Mucosa of stomach (tissue), 1 donor: ENCODE results near the gene SECISBP2L.
A peak's percentile ranks its signal among the peaks of the same experiment; 100 is the strongest.

Experiments
- H3K27me3 ChIP-seq: one replicate; pipeline ENCODE4 v1.7.0; 2013; ENCODE audit warnings: mild to moderate bottlenecking, low read length; ENCODE audit not compliant: control insufficient read depth, insufficient read depth
- H3K36me3 ChIP-seq: one replicate; pipeline ENCODE4 v1.7.0; 2013; ENCODE audit warnings: low read length; ENCODE audit not compliant: control insufficient read depth, insufficient read depth
- H3K4me1 ChIP-seq: one replicate; pipeline ENCODE4 v1.7.0; 2013; ENCODE audit warnings: mild to moderate bottlenecking, low read length; ENCODE audit not compliant: control insufficient read depth, insufficient read depth
- H3K4me3 ChIP-seq: one replicate; pipeline ENCODE4 v1.7.0; 2013; ENCODE audit warnings: low read length
- H3K9ac ChIP-seq: one replicate; pipeline ENCODE4 v1.7.0; 2013; ENCODE audit warnings: mild to moderate bottlenecking, low read length, moderate library complexity
- H3K9me3 ChIP-seq: one replicate; pipeline ENCODE4 v1.7.0; 2013; ENCODE audit warnings: mild to moderate bottlenecking, low read length, moderate library complexity; ENCODE audit not compliant: control insufficient read depth
- donor health status: Pancreatic carcinoma.

Gene SECISBP2L

GRCh38 chr15:49045751-49046219, 461 bp downstream of the SECISBP2L start:
- Histone ChIP-seq H3K9me3 (no peaks in the 10 kb centered on the region), H3K4me1 (peaks cover 4% of the 10 kb centered on the region), H3K4me3 (peak overlapping the region; percentile 92), H3K27me3 (no peaks in the 10 kb centered on the region), H3K9ac (peak overlapping the region; percentile 96), H3K36me3 (no peaks in the 10 kb centered on the region)

GRCh38 chr15:49044766-49045606, 1.3 kb downstream of the SECISBP2L start:
- Histone ChIP-seq H3K4me1 (peaks cover 4% of the 10 kb centered on the region), H3K9me3 (no peaks in the 10 kb centered on the region), H3K4me3 (peak overlapping the region; percentile 92), H3K36me3 (no peaks in the 10 kb centered on the region), H3K9ac (peak overlapping the region; percentile 96), H3K27me3 (no peaks in the 10 kb centered on the region)

- no peak overlapping the region for H3K4me3 ChIP-seq
- H3K36me3 ChIP-seq, result no peaks in the 10 kb centered on the region
- no peaks in the 10 kb centered on the region for H3K9me3 ChIP-seq
- peaks cover 4% of the 10 kb centered on the region for H3K4me1 ChIP-seq
- no peak overlapping the region for H3K9ac ChIP-seq
- no peaks in the 10 kb centered on the region for H3K27me3 ChIP-seq
Observed at GRCh38 chr15:49044002-49044401, 2.2 kb downstream of the SECISBP2L start.

- H3K4me1 ChIP-seq, result peaks cover 17% of the 10 kb centered on the region
- no peak overlapping the region for H3K4me3 ChIP-seq
- H3K36me3 ChIP-seq, result no peaks in the 10 kb centered on the region
- no peaks in the 10 kb centered on the region for H3K9me3 ChIP-seq
- no peaks in the 10 kb centered on the region for H3K27me3 ChIP-seq
- no peak overlapping the region for H3K9ac ChIP-seq
Observed at GRCh38 chr15:49042165-49042564, 4.1 kb downstream of the SECISBP2L start.

GRCh38 chr15:49041426-49041825, 4.8 kb downstream of the SECISBP2L start:
- H3K4me1 ChIP-seq, result peaks cover 18% of the 10 kb centered on the region
- no peak overlapping the region for H3K4me3 ChIP-seq
- no peak overlapping the region for H3K9ac ChIP-seq

GRCh38 chr15:49040151-49040550, 6.1 kb downstream of the SECISBP2L start:
- Histone ChIP-seq H3K9ac (no peak overlapping the region), H3K4me3 (no peak overlapping the region), H3K9me3 (no peaks in the 10 kb centered on the region), H3K27me3 (no peaks in the 10 kb centered on the region), H3K4me1 (peaks cover 25% of the 10 kb centered on the region), H3K36me3 (no peaks in the 10 kb centered on the region)

More at GRCh38 chr15:49041426-49041825, 4.8 kb downstream of the SECISBP2L start:
- H3K9me3 ChIP-seq, result no peaks in the 10 kb centered on the region
- H3K27me3 ChIP-seq, result no peaks in the 10 kb centered on the region
- no peaks in the 10 kb centered on the region for H3K36me3 ChIP-seq

- Histone ChIP-seq H3K27me3 (no peaks in the 10 kb centered on the region), H3K4me3 (no peak overlapping the region), H3K4me1 (peaks cover 25% of the 10 kb centered on the region), H3K9ac (no peak overlapping the region), H3K9me3 (no peaks in the 10 kb centered on the region), H3K36me3 (no peaks in the 10 kb centered on the region)
Observed at GRCh38 chr15:49038382-49038781, 7.9 kb downstream of the SECISBP2L start.

- no peaks in the 10 kb centered on the region for H3K9me3 ChIP-seq
- no peak overlapping the region for H3K9ac ChIP-seq
- H3K27me3 ChIP-seq, result no peaks in the 10 kb centered on the region
- no peak overlapping the region for H3K4me3 ChIP-seq
- H3K4me1 ChIP-seq, result peaks cover 25% of the 10 kb centered on the region
- H3K36me3 ChIP-seq, result no peaks in the 10 kb centered on the region
Observed at GRCh38 chr15:49037546-49037940, 8.7 kb downstream of the SECISBP2L start.

GRCh38 chr15:49036650-49037545, 9.3 kb downstream of the SECISBP2L start:
- no peak overlapping the region for H3K4me3 ChIP-seq
- H3K9ac ChIP-seq, result no peak overlapping the region
- H3K27me3 ChIP-seq, result no peaks in the 10 kb centered on the region
- H3K4me1 ChIP-seq, result peaks cover 25% of the 10 kb centered on the region
- no peaks in the 10 kb centered on the region for H3K36me3 ChIP-seq
- H3K9me3 ChIP-seq, result no peaks in the 10 kb centered on the region

- Histone ChIP-seq H3K27me3 (no peaks in the 10 kb centered on the region), H3K36me3 (no peaks in the 10 kb centered on the region), H3K4me3 (no peak overlapping the region), H3K9ac (no peak overlapping the region), H3K4me1 (peaks cover 25% of the 10 kb centered on the region), H3K9me3 (no peaks in the 10 kb centered on the region)
Observed at GRCh38 chr15:49035825-49036224, 10.4 kb downstream of the SECISBP2L start.

- H3K9me3 ChIP-seq, result no peaks in the 10 kb centered on the region
- H3K4me1 ChIP-seq, result peaks cover 16% of the 10 kb centered on the region
- no peak overlapping the region for H3K9ac ChIP-seq
- H3K4me3 ChIP-seq, result no peak overlapping the region
- H3K36me3 ChIP-seq, result no peaks in the 10 kb centered on the region
- H3K27me3 ChIP-seq, result no peaks in the 10 kb centered on the region
Observed at GRCh38 chr15:49032601-49033145, 13.6 kb downstream of the SECISBP2L start.

- no peak overlapping the region for H3K4me3 ChIP-seq
- H3K27me3 ChIP-seq, result no peaks in the 10 kb centered on the region
- H3K36me3 ChIP-seq, result no peaks in the 10 kb centered on the region
- H3K9ac ChIP-seq, result no peak overlapping the region
- H3K4me1 ChIP-seq, result peaks cover 10% of the 10 kb centered on the region
- no peaks in the 10 kb centered on the region for H3K9me3 ChIP-seq
Observed at GRCh38 chr15:49031804-49032203, 14.4 kb downstream of the SECISBP2L start.
